ENCODE results near the gene MPPED2. TPM values are rescaled to one million over a fixed set of nuclear protein-coding genes. Genes with fewer than 3 reads are reported as not detected.

MPPED2 gene
- total and polyA plus RNA-seq, 2 of the 13 experiments (the other 11 are each of a cell fraction or from before 2014, with no cell fraction given), result not detected

DNA sequence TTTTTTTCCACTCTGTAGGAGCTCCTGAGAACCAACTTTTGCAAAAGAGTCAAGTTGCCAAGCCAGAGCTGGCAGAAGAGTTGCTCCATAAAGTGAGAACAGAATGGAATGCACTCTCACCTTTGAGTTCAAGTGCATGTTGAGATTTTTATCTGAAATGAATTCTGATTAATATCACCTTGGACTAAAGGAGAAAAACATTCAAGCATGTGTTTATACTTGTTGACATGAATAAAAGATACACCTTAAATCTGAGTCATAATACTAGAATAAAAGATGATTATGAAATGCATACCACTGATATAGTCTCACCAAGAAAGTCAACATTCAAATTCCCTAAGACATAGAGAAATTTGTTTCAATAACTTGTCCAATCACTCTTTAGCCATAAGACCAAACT lies 225.4 kb downstream of the MPPED2 start:
- Histone ChIP-seq H3K79me2 (ENCODE audit: insufficient read depth, low read length) (no peaks in the 10 kb centered on the region), H3K9ac (ENCODE audit: insufficient read depth, low read depth, low read length) (no peak overlapping the region), H3K27me3 (ENCODE audit: control insufficient read depth in 1 of 2, insufficient read depth in 2 of 2, low read length in 2 of 2) (no peaks in the 10 kb centered on the region; a peak in 1 of 5 replicates), H3K9me3 (ENCODE audit: low read length) (no peaks in the 10 kb centered on the region), H3K36me3 (replicated peaks in 1 of 2; ENCODE audit: control insufficient read depth in 1 of 2, insufficient read depth in 2 of 2, low read length in 2 of 2) (no peaks in the 10 kb centered on the region), H4K20me1 (ENCODE audit: insufficient read depth, low read length) (no peaks in the 10 kb centered on the region), H3K27ac (ENCODE audit: extremely low read length, insufficient read depth, low read length) (no peak overlapping the region), H3K4me2 (ENCODE audit: low read depth, low read length) (no peak overlapping the region), H3K4me1 (ENCODE audit: insufficient read depth, low read length) (no peaks in the 10 kb centered on the region), H3K4me3 (replicated peaks in 1 of 3; ENCODE audit: insufficient read depth in 1 of 3, low read depth in 2 of 3, low read length in 3 of 3) (no peak overlapping the region), H2AFZ (ENCODE audit: low read length) (no peak overlapping the region)
- no peak for DNase-seq (ENCODE audit: low spot score)
- no peak for FAIRE-seq
- ChIA-PET CTCF (ENCODE audit: low intra/inter-chr PET ratio, low total read pairs) (no interaction called here), POLR2A (no interaction called here)
- no peak for TF ChIP-seq ERF (CRISPR knock-in tag; IDR thresholded peaks at IDR 0.05)
- TF ChIP-seq, protein P1, sequence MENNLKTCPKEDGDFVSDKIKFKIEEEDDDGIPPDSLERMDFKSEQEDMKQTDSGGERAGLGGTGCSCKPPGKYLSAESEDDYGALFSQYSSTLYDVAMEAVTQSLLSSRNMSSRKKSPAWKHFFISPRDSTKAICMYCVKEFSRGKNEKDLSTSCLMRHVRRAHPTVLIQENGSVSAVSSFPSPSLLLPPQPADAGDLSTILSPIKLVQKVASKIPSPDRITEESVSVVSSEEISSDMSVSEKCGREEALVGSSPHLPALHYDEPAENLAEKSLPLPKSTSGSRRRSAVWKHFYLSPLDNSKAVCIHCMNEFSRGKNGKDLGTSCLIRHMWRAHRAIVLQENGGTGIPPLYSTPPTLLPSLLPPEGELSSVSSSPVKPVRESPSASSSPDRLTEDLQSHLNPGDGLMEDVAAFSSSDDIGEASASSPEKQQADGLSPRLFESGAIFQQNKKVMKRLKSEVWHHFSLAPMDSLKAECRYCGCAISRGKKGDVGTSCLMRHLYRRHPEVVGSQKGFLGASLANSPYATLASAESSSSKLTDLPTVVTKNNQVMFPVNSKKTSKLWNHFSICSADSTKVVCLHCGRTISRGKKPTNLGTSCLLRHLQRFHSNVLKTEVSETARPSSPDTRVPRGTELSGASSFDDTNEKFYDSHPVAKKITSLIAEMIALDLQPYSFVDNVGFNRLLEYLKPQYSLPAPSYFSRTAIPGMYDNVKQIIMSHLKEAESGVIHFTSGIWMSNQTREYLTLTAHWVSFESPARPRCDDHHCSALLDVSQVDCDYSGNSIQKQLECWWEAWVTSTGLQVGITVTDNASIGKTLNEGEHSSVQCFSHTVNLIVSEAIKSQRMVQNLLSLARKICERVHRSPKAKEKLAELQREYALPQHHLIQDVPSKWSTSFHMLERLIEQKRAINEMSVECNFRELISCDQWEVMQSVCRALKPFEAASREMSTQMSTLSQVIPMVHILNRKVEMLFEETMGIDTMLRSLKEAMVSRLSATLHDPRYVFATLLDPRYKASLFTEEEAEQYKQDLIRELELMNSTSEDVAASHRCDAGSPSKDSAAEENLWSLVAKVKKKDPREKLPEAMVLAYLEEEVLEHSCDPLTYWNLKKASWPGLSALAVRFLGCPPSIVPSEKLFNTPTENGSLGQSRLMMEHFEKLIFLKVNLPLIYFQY (CRISPR knock-in tag; IDR thresholded peaks at IDR 0.05; ENCODE audit: borderline replicate concordance), result no peak
- no peak for TF ChIP-seq ZNF747 (CRISPR knock-in tag; IDR thresholded peaks at IDR 0.05; ENCODE audit: borderline replicate concordance)
- no peak for ATAC-seq
- in situ Hi-C loops (cut with HindIII; ENCODE audit: extremely low pct_ligation_motif_present, low pct_unique_long_range_greater_than_20kb) (no loop called here), intact Hi-C loops (cut with micrococcal nuclease; ENCODE audit: unreplicated experiment) (no loop called here)
- BruUV-seq (replicated peaks), result no TSS peak
